Stimulated activated CD8-positive, alpha-beta memory T cell treated with anti-CD3 and anti-CD28 coated beads, Interleukin-15, amount 100 ng/mL, for 1 hour (primary cell): Measurements from ENCODE around the gene IL17REL.

ENCODE experiments used
- DNase-seq: peaks from one replicate; pipeline ENCODE4 v3.0.0-alpha.2; 2020; ENCODE audit warnings: low read depth

IL17REL gene

GRCh38 chr22:50002791-50003190, 9.8 kb downstream of the IL17REL start:
- no peak for DNase-seq

DNA sequence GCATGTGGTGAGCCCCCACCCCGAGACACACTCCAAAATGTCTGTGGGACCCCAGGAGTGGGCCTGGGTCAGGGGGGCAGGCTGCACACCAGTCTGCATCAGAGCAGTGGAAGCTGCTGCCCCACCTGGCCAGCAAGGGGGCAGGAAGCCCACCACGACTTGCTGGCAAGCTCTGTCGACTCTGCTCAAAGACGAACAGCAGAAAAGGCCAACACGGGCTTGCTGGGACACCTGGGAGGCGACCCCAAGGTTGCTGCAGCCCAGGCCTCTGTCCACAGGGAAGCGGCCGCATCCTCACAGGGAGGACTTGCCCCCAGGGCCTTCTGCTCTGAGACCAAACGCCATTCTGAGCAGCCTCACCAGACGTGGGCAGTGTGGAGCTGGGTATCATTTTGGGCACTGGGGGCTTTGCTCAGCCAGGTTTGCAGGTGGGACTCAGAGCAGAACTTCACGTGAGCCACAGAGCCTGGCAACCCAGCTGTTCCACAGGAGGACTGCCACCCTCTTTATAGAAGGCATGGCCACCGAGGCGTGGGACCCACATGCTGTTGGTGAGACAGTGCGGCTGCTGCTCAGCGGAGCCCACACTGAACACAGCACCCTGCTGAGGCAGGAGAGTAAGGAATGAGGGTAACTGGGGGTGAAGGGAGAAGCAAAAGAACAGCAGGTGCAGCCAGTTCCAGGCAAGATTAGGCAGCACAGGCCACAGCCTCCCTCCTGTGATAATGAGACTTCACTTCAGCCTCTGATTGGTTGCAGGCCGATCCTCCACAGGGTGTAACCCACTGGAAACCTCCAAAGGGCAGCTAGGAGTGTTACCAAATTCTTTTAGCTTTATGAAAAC, 11.0 kb downstream of the IL17REL start:
- DNase-seq, result no peak

GRCh38 chr22:50000587-50001387, 11.8 kb downstream of the IL17REL start:
- DNase-seq, result no peak

DNA sequence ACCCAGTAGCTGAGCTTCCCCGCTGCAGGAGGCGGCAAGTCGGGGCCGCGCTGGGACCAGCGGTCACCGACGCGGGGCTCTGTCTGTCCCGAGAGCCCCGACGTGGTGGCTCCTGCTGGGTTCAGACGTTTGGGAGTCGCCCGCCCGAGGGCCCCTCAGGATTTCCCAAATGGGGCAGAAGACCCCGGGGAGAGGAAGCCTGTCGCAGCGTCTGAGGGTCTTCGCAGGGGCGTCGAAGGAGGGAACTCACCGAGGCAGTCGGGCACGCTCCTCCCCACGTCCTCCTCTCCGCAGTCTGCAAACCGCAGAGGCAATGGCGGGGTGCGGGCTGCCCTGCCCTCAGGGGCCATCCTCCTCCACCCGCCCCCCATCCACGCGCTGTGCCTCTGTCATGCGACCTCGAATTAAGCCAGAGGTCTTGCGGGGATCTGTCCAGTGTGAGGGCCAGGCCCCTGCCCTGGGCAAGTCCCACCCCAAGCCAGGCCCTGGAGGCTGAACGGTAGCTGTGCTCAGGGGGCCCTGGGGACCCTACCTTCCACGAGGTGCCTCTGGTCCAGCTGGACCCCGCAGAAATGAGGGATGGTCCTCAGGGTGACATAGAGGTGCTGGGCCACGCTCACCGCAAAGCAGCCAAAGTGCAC, 12.5 kb downstream of the IL17REL start:
- no peak for DNase-seq

DNA sequence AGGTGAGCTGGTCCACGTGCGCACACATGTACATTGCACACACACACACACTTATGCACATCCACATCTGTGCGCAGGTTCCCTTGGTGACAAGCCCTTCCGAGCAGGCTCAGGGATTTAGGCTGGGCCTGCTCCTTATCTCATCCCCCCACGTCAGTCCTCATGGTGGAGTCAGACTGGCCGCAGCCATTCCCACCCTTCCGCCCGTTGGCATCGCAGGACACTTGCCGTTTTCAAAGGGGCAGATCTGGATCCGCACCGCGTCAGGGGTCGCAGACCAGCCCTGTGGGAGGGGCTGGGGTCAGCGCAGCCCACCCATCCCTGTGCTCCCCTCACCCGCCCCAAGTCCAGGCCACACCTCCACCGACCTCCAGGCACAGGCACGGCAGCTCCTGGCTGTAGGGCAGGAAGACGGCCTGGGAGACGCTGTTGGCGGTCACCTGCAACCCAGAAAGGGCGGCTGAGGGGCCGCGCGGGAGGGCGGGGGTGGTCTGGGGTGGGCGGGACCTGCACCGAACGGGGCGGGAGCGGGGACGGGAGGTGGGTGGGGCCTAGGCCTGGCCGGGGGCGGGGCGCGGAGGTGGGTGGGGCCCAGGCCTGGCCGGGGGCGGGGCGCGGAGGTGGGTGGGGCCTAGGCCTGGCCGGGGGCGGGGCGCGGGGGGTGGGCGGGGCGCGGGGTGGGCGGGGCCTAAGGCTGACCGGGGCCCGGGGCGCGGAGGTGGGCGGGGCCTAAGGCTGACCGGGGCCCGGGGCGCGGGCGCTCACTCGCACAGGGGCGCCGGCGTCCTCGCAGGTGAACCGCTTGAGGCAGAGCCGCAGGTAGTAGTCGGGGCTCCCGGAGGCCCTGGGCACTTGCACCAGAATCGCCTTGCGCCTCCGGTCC, 13.3 kb downstream of the IL17REL start:
- no peak for DNase-seq

- no peak for DNase-seq
Observed at GRCh38 chr22:49998718-49999062, 13.9 kb downstream of the IL17REL start.

GRCh38 chr22:49997932-49998717, 14.4 kb downstream of the IL17REL start:
- DNase-seq, result no peak

DNA sequence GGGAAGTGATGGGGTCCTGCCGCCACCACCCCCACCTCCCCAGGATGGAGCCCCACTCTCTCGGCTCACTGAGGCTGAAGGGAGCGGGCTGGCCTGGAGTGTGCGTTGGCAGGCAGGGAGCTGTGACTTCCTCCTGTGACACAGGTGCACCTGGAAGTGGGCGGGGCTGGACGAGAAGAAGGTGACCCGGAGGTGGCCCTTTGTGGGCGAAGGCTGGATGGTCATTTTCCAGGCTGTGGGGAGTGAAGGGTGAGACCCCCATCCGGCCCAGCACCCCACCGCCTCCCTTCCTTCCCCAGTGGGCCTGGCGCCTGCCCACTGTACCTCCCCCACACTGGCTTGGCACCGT, 15.3 kb downstream of the IL17REL start:
- DNase-seq, result no peak

DNA sequence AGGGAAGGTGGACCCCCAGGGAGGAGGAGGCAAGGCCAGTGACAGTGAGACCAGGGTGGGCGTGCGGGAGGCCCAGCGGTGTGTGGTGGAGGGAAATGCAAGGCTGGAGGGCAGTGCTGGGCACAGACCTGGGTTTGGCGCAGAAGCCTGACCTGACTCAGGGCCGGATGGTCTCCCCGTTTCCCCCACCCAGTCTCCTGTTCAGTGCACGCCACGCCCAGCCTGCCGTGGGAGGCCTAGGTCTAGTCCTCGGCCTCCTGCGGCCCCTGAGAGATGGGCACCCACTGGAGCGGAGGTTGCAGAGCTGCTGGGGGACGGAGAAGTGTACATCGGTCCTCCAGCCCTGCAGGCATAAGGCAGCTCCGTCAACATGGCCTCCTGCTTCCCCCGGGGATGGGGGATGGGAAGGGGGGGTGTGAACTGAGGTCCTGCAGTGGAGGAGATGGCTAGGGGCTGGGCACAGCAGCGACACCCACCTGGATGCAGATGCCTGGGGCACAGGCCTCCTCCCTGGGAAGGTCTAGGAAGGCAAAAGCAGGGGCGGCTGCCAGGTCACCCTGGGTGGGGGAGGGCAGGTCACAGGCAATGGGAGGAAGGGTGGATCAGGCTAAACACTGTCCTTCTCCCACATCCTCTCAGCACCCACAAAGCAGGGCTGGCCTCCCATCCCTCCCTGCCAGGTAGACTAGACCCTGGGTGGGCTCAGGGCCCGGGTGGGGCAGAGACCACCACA, 15.9 kb downstream of the IL17REL start:
- no peak for DNase-seq

- DNase-seq, result no peak
Observed at GRCh38 chr22:49996119-49996517, 16.4 kb downstream of the IL17REL start.

GRCh38 chr22:49995361-49996118, 17.0 kb downstream of the IL17REL start:
- no peak for DNase-seq

DNA sequence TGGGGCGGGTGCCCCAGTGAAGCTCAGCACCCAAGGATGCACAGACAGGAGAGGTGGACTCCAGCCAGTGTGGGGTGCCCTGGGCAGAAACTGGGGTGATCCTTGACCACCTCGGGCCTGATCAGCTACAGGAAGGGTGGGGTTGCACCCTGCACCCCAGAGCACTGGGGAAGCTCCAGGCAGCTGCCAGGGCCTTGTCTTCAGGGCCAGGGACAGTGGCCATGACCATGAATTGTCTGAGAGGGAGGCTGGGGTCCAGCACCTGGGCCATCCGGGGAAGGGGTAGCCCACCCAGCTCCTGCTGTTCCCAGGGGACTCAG, 17.6 kb downstream of the IL17REL start:
- DNase-seq, result no peak

- DNase-seq, result no peak
Observed at GRCh38 chr22:49994361-49995040, 18.1 kb downstream of the IL17REL start.

DNA sequence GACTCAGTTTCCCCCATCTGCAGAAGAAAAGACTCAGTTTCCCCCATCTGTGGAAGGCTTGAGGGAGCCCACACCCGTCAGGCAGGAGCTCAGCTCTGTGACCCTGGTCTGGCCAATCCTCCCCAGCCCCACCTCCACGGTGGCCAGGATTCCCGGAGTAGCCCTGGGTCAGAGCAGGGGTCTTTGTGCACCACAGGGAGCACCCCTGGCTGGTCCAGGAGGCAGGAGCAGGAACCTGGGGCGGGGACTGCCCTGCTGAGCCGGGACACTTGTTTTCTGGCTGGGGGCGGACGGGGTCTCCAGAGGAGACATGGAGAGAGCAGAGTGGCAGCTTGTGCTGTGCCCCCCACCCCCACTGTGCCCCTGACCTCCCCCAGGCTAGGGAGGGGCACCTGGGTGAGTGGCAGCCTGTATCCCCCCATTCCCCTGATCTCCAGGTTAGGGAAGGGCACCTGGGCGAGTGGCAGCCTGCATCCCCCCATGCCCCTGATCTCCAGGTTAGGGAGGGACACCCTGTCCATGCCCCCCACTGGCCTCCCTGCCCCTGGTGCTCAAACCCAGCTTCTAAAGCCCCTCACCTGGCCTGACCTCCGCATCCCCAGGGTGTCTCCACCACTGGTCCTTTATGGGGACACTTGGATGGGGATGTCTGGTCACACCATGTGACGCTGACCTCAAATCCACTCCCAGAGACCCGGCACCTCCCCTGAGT, 18.8 kb downstream of the IL17REL start:
- no peak for DNase-seq

DNA sequence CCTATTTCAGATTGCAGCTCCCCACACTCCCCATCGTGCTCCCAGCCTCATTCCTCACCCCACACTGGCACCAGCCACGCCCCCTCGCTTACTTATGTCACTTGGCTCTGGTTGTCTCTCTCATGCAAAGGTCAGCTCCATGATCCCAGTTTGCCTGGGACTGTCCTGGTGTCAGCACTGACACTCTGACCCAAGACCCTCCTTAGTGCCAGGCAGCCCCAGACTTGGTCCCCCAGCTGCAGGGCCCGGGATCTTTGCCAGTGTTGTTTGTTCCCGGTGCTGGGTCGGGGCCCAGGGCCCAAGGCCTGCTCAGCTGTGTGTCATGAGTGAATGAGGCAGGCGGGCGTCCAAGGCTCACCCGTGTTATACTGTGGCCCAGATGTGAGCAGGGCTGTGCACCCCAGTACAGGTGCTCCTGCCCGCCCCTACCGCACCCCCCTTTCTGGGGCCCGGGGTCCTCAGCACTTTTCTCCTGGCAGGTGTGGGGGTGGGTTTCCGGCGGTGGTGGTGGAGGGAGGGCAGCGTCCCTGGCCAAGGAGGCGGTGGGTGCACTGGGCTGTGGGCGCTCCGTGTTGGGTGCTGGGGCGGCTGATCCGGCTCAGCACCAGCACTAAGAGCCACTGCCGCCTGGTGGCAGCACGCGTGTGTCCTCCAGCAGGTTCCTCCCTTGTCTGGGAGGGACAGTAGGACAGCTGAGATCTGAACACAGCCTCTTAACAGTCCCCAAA, 19.5 kb downstream of the IL17REL start:
- peak; percentile 40 for DNase-seq

- DNase-seq, result no peak
Observed at GRCh38 chr22:49991907-49992533, 20.5 kb downstream of the IL17REL start.

DNA sequence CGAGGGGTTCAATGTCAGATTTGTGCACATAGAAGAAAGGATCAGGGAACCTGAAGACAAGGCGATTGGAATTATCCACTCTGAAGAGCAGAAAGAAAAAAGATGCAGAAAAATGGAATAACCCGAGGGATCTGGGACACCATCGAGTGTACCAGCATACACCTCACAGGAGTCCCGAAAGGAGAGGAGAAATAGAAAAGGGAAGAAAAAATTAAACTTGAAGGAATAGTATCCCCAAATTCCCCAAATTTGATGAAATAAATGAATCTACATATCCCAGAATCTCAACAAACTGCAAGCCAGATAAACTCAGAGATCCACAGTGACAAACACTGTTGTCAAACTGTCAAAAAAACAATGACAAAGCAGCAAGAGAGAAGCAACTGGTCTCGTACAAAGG, 21.4 kb downstream of the IL17REL start:
- DNase-seq, result no peak
